GM11168 (cell line): ENCODE results near the gene CIB2.

ENCODE experiments used
- in situ Hi-C: fragments of 300-500 bp; cut with MboI; formaldehyde crosslinking; loops from one replicate; pipeline ENCODE4 v1.12.0; 2022; ENCODE audit warnings: low sequenced_read_pairs; ENCODE audit not compliant: unreplicated experiment

Gene CIB2

GRCh38 chr15:78149805-78150751 lies 18.8 kb upstream of the CIB2 start:
- in situ Hi-C loops: no loop called here

- in situ Hi-C loops: no loop called here
These were observed 18.0 kb upstream of the CIB2 start, which contains the start of gene IDH3A for GRCh38 chr15:78149068-78149804. IDH3A (plus strand) TSS chr15:78149362; CDS start chr15:78149404, 42 bp downstream.

GRCh38 chr15:78148392-78149067 lies 17.3 kb upstream of the CIB2 start:
- in situ Hi-C loops: no loop called here

GRCh38 chr15:78147566-78147965 lies 16.3 kb upstream of the CIB2 start:
- in situ Hi-C loops: no loop called here

- in situ Hi-C loops: no loop called here
These were observed 15.3 kb upstream of the CIB2 start for GRCh38 chr15:78146425-78147154.

- in situ Hi-C loops: no loop called here
These were observed 11.1 kb upstream of the CIB2 start for GRCh38 chr15:78142332-78142731.

GRCh38 chr15:78140292-78140691 lies 9.0 kb upstream of the CIB2 start:
- in situ Hi-C loops: no loop called here

- in situ Hi-C loops: no loop called here
These were observed 8.3 kb upstream of the CIB2 start for GRCh38 chr15:78139578-78139977.

- in situ Hi-C loops: no loop called here
These were observed 2.6 kb upstream of the CIB2 start for GRCh38 chr15:78133801-78134200.

- in situ Hi-C loops: no loop called here
These were observed 565 bp downstream of the CIB2 start for GRCh38 chr15:78130466-78131294.

GRCh38 chr15:78129751-78130287 lies 1.4 kb downstream of the CIB2 start:
- in situ Hi-C loops: no loop called here

GRCh38 chr15:78129077-78129750 lies 2.0 kb downstream of the CIB2 start:
- in situ Hi-C loops: no loop called here

- in situ Hi-C loops: no loop called here
These were observed 3.4 kb downstream of the CIB2 start for GRCh38 chr15:78127882-78128281.

GRCh38 chr15:78125267-78125666 lies 6.0 kb downstream of the CIB2 start:
- in situ Hi-C loops: no loop called here

GRCh38 chr15:78120523-78120922 lies 10.7 kb downstream of the CIB2 start:
- in situ Hi-C loops: loop anchor here (25.0 kb wide), 1 partner anchor 292 kb away; no protein-coding TSS in a partner anchor

- in situ Hi-C loops: loop anchor here (10.0 to 25.0 kb wide), 2 partner anchors 122 to 300 kb away; partner anchors contain the start of gene ACSBG1
These were observed 18.7 kb downstream of the CIB2 start for GRCh38 chr15:78112551-78112950.

- in situ Hi-C loops: loop anchor here (10.0 to 25.0 kb wide), 2 partner anchors 123 to 301 kb away; partner anchors contain the start of gene ACSBG1
These were observed 19.5 kb downstream of the CIB2 start for GRCh38 chr15:78111788-78112187.

GRCh38 chr15:78110916-78111475 lies 20.2 kb downstream of the CIB2 start:
- in situ Hi-C loops: loop anchor here (10.0 to 25.0 kb wide), 2 partner anchors 124 to 301 kb away; partner anchors contain the start of gene ACSBG1
